ENCODE results near the gene MIPEP. TPM values are rescaled to one million over a fixed set of nuclear protein-coding genes. Genes with fewer than 3 reads are reported as not detected.

Gene MIPEP
- total RNA-seq, 3 donors from 2014 or later = 17.3 to 27.0 (median 24.6) TPM

DNA sequence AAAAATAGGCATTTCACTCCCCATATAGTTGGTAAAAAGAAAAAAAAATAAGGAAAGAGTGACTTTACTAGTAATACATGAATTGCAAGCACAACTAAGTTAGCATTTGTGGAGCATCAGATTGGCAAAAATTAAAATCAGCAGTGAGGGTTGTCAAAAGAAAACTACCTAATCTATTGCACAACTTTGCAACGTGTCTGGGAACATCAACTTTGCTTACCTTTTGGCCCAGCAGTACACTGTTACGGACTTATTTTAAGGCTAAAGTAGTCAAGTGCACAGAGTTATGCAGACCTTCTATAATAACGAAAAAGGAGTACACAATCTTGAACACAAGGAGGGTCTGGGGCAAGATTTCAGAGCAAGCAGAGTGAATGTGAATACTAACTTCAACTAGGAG is 102.6 kb downstream of the MIPEP start:
- Histone ChIP-seq H3K4me1 (ENCODE audit: low read depth) (no peaks in the 10 kb centered on the region), H3K36me3 (ENCODE audit: low read depth) (no peaks in the 10 kb centered on the region), H3K4me3 (no peak overlapping the region), H3K9me3 (no peaks in the 10 kb centered on the region)
- ATAC-seq (no peak), DNase-seq (no peak)
- TF ChIP-seq, protein P1, sequence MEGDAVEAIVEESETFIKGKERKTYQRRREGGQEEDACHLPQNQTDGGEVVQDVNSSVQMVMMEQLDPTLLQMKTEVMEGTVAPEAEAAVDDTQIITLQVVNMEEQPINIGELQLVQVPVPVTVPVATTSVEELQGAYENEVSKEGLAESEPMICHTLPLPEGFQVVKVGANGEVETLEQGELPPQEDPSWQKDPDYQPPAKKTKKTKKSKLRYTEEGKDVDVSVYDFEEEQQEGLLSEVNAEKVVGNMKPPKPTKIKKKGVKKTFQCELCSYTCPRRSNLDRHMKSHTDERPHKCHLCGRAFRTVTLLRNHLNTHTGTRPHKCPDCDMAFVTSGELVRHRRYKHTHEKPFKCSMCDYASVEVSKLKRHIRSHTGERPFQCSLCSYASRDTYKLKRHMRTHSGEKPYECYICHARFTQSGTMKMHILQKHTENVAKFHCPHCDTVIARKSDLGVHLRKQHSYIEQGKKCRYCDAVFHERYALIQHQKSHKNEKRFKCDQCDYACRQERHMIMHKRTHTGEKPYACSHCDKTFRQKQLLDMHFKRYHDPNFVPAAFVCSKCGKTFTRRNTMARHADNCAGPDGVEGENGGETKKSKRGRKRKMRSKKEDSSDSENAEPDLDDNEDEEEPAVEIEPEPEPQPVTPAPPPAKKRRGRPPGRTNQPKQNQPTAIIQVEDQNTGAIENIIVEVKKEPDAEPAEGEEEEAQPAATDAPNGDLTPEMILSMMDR (IDR thresholded peaks at IDR 0.05) = no peak
- intact Hi-C loops (cut with DNase I, micrococcal nuclease) = no loop called here

DNA sequence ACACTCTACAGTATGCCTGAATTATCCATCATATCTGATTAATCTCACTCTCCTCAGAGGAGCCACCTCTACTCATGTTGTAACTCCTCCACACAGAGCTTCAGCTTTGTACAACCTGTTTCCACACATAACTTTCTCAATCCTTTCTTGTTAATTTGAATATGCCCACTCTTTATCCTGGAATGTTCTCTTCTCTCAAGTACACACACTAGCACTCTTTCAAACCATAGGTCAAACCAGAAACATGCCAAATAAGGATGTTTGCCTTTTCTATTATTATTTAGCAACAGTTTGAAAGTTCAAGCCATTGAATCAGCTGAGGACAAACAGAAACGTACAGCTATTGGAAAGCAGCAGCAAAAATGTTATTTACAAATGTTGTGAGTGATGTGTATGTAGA is 110.3 kb downstream of the MIPEP start:
- no peaks in the 10 kb centered on the region for H3K36me3 ChIP-seq (ENCODE audit: low read depth)
- no peaks in the 10 kb centered on the region for H3K9me3 ChIP-seq
- H3K4me3 ChIP-seq = no peak overlapping the region
- intact Hi-C loops (cut with DNase I, micrococcal nuclease) = no loop called here
- DNase-seq (no peak), ATAC-seq (no peak)
- TF ChIP-seq, protein P1 (IDR thresholded peaks at IDR 0.05) = no peak
- no peaks in the 10 kb centered on the region for H3K4me1 ChIP-seq (ENCODE audit: low read depth)

DNA sequence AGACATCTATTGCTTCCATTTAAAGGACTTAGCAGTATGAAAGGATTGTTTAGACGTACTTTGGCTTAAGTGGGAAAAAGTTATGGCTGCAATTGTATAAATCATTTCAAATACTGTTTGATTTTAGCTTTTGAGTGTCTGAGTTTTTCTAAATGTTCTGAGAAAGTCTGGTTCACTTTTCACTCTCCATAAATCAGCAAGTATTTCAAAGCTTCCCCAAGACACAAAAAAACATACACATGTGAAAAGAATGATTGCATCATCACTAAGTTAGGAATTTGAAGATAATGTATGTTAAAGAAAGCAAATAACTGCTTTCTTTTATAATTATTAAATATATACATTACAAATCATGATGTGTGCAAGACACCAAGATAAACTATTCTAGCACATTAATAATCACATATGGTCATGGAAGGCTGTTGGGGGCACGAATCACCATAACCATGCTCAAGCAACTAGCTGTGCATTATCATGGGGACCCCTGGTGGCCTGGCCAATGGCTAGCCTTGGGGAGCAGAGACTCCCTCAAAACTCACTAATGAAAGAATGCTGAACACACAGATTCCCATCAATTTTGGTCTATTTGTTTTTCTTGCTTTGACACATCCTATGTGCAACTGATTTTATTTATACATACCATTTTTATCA is 111.1 kb downstream of the MIPEP start:
- H3K9me3 ChIP-seq = no peaks in the 10 kb centered on the region
- H3K36me3 ChIP-seq (ENCODE audit: low read depth) = no peaks in the 10 kb centered on the region
- no peak for ATAC-seq
- no peak overlapping the region for H3K4me3 ChIP-seq
- no peak for DNase-seq
- TF ChIP-seq, protein P1 (IDR thresholded peaks at IDR 0.05) = no peak
- no peaks in the 10 kb centered on the region for H3K4me1 ChIP-seq (ENCODE audit: low read depth)
- intact Hi-C loops (cut with DNase I, micrococcal nuclease) = no loop called here

DNA sequence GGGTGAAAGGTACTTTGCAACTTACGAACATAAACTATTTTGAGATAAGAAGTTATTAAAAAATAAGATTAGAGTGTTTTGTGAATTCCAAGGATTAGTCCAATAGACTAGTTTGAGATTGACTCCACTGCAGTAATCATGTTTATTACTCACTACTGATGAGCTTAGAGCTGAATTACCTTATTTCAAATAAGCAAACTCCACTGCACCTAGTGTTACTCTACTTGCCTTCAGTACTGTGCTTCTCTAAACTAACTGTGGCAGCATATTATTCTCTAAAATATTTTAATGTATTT is 111.7 kb downstream of the MIPEP start:
- no peak for DNase-seq
- Histone ChIP-seq H3K4me1 (ENCODE audit: low read depth) (no peaks in the 10 kb centered on the region), H3K36me3 (ENCODE audit: low read depth) (no peaks in the 10 kb centered on the region), H3K4me3 (no peak overlapping the region), H3K9me3 (no peaks in the 10 kb centered on the region)
- TF ChIP-seq, protein P1 (IDR thresholded peaks at IDR 0.05) = no peak
- intact Hi-C loops (cut with DNase I, micrococcal nuclease) = no loop called here
- no peak for ATAC-seq

DNA sequence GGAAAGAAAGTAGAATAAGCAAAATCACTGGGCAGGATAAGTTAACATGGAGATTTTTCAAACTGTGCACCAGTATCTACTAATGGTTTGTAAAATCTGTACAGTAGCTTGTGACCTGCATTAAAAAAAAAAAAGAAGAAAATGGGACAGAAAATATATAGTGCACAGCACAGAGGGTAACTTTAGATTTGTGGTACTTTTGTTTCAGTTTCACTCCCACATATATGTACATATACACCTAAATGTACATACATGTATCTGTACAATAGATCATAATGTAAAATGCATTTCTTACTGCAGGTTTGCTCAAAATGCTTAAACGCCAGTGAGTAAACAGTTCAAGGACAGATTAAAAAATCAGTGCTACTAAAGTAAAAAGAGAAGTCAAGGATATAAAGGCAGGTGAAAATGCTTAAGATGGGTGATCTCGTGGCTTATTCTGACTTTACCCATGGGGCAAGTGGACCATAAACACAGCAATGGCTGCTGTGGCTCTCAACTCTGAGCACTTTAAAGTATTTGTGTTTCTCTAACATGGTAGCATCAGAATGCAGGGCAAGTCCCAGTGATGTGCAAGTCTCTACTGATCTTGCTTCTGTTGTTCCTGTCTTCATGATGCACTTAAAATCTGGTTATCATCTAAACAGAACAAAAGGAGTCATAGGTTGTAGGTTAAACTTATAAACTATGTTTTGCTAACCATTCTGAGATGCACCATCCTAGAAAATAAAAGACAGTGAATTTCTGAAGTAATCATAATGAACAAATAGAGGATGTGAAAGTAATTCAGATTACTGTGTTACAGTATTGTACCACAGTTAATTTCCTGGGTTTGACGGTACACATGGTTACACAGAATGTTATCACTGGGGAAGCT is 112.3 kb downstream of the MIPEP start:
- H3K4me3 ChIP-seq = no peak overlapping the region
- no peaks in the 10 kb centered on the region for H3K4me1 ChIP-seq (ENCODE audit: low read depth)
- TF ChIP-seq, protein P1 (IDR thresholded peaks at IDR 0.05) = no peak
- ATAC-seq (peak; percentile 42), DNase-seq (no peak)
- H3K9me3 ChIP-seq = no peaks in the 10 kb centered on the region
- intact Hi-C loops (cut with DNase I, micrococcal nuclease) = no loop called here
- no peaks in the 10 kb centered on the region for H3K36me3 ChIP-seq (ENCODE audit: low read depth)
